SU-DHL-6 (cell line): ENCODE data around the gene SLC16A12.

ENCODE experiments used
- H2AFZ ChIP-seq: fragments of 200-600 bp; sonication (generic); 2 replicates; pipeline ENCODE4 v1.6.1; 2014; ENCODE audit warnings: low read depth, mild to moderate bottlenecking, moderate library complexity, mixed read lengths, antibody characterized with exemption, low read length; ENCODE audit not compliant: severe bottlenecking
- H3F3A ChIP-seq: fragments of 200-600 bp; shearing (Covaris generic); 2 replicates; pipeline ENCODE4 v1.6.0; 2016; ENCODE audit warnings: antibody characterized with exemption, mild to moderate bottlenecking; ENCODE audit not compliant: insufficient read depth
- H3K27ac ChIP-seq: fragments of 200-600 bp; sonication (generic); 2 replicates; pipeline ENCODE4 v1.5.1; 2016; ENCODE audit warnings: low read depth, mild to moderate bottlenecking, low read length, moderate library complexity, mixed read lengths
- H3K27me3 ChIP-seq: fragments of 200-600 bp; sonication (generic), shearing (Covaris generic); 2 replicates; pipeline ENCODE4 v1.6.0; 2014; ENCODE audit warnings: mild to moderate bottlenecking, low read length
- H3K36me3 ChIP-seq: fragments of 200-600 bp; sonication (generic); 2 replicates; pipeline ENCODE4 v1.6.1; 2014; ENCODE audit warnings: mild to moderate bottlenecking, low read length, mixed read lengths
- H3K4me2 ChIP-seq: fragments of 300-600, 200-600 bp; shearing (Covaris generic), sonication (generic); 2 replicates; pipeline ENCODE4 v1.6.0; 2014; ENCODE audit warnings: low read length, low read depth, mild to moderate bottlenecking; ENCODE audit not compliant: poor library complexity, severe bottlenecking
- H3K4me3 ChIP-seq: fragments of 200-600 bp; sonication (generic); 2 replicates; pipeline ENCODE4 v1.5.1; 2014; ENCODE audit warnings: antibody characterized with exemption, low read length, mild to moderate bottlenecking, mixed read lengths; ENCODE audit not compliant: insufficient read depth, poor library complexity, severe bottlenecking
- H3K79me2 ChIP-seq: fragments of 200-600 bp; sonication (generic); 2 replicates; pipeline ENCODE4 v1.6.1; 2014; ENCODE audit warnings: mild to moderate bottlenecking, low read length, moderate library complexity; ENCODE audit not compliant: insufficient read depth
- H3K9ac ChIP-seq: fragments of 200-600 bp; sonication (generic); 2 replicates; pipeline ENCODE4 v1.7.0; 2014; ENCODE audit warnings: mild to moderate bottlenecking, low read length
- H3K9me2 ChIP-seq: fragments of 200-600 bp; sonication (generic); replicated peaks from 2 replicates; pipeline ENCODE4 v1.6.1; 2014; ENCODE audit warnings: low read length; ENCODE audit not compliant: insufficient read depth
- H3K9me3 ChIP-seq: fragments of 200-600 bp; sonication (generic); 2 replicates; pipeline ENCODE4 v1.6.1; 2014; ENCODE audit warnings: low read length, mixed read lengths; ENCODE audit not compliant: insufficient read depth
- H4K20me1 ChIP-seq: fragments of 200-600 bp; sonication (generic); 2 replicates; pipeline ENCODE4 v1.6.1; 2014; ENCODE audit warnings: low read depth, mild to moderate bottlenecking, antibody characterized with exemption, low read length, moderate library complexity, mixed read lengths
- EZH2phosphoT487 ChIP-seq: fragments of 200-600 bp; sonication (generic), shearing (Covaris generic); conservative IDR thresholded peaks from 2 replicates; pipeline ENCODE4 v1.6.1; 2018; ENCODE audit warnings: mild to moderate bottlenecking, antibody characterized with exemption, low read length, moderate library complexity, mixed read lengths
- TF ChIP-seq, protein P1 (sequence below): fragments of 200-600 bp; sonication (generic); IDR thresholded peaks from one replicate; pipeline ENCODE4 v1.5.1; 2017; ENCODE audit warnings: antibody characterized with exemption, mild to moderate bottlenecking, low read length, moderate library complexity; ENCODE audit not compliant: insufficient read depth, poor library complexity, severe bottlenecking

Gene SLC16A12

DNA sequence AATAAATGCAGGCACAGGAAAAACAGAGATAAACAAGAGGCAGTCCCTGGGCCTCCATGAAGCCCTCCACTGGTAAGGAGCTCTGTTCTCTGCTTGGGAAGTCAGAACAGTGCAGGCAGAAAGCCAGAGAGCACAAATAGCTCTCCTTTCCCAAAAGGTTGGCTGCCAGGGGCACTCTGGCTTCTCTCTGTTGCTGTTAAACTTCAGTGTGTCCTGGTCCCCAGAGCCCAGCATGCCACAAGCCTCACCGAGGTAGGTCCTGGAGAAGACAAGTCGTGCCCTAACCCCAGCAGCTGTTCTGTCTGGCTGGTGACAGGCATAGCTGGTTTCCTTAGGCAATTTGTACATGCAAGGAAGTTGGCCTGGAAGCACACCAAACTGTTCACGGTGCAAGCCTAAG, 17.3 kb downstream of the SLC16A12 start:
- TF ChIP-seq, protein P1, sequence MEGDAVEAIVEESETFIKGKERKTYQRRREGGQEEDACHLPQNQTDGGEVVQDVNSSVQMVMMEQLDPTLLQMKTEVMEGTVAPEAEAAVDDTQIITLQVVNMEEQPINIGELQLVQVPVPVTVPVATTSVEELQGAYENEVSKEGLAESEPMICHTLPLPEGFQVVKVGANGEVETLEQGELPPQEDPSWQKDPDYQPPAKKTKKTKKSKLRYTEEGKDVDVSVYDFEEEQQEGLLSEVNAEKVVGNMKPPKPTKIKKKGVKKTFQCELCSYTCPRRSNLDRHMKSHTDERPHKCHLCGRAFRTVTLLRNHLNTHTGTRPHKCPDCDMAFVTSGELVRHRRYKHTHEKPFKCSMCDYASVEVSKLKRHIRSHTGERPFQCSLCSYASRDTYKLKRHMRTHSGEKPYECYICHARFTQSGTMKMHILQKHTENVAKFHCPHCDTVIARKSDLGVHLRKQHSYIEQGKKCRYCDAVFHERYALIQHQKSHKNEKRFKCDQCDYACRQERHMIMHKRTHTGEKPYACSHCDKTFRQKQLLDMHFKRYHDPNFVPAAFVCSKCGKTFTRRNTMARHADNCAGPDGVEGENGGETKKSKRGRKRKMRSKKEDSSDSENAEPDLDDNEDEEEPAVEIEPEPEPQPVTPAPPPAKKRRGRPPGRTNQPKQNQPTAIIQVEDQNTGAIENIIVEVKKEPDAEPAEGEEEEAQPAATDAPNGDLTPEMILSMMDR: no peak
- TF ChIP-seq EZH2phosphoT487: no peak

DNA sequence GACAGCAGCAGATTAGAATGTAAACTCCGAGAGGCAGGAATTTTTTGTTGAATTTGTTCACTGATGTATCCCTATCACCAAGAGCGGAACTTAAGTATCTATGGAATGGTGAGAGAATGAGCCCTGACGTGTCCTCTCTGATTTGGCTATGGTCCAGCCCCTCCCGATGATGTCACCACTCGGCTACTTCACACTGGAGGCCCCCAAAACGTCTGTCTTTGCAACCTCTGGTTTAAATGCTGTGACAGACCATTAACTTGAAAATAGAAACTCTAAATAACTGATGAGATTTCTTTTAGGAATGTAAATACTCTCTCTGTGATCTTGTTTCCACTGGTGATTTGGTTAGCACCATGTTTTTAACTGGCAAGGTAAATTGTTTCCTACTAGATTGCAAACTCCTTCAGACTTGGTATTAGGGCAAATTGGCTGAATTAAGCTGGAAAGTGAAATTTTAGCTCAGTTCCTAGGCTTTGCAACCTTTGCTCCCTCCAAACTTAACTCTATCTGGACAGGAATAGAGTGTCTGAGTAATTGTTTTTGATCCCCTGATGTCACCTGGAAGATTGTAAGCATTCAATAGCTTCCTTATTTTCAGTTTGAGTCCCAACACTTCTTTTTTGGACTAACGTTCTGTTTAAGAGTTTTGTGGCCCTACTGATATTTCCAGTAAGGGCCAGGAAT, 19.1 kb downstream of the SLC16A12 start:
- Histone ChIP-seq H3K27me3 (no peaks in the 10 kb centered on the region), H3K36me3 (no peaks in the 10 kb centered on the region), H3K9me2 (no peaks in the 10 kb centered on the region), H4K20me1 (no peaks in the 10 kb centered on the region), H3K79me2 (no peaks in the 10 kb centered on the region), H3K9ac (no peak overlapping the region), H2AFZ (no peak overlapping the region), H3K4me3 (no peak overlapping the region), H3K4me2 (no peak overlapping the region), H3K27ac (no peak overlapping the region), H3F3A (no peaks in the 10 kb centered on the region), H3K9me3 (no peaks in the 10 kb centered on the region)
- TF ChIP-seq, protein P1: no peak
- TF ChIP-seq EZH2phosphoT487: no peak

More for the DNA sequence above, 17.3 kb downstream of the SLC16A12 start:
- Histone ChIP-seq H3K4me3 (no peak overlapping the region), H3K9ac (no peak overlapping the region), H3K9me3 (no peaks in the 10 kb centered on the region), H3K27ac (no peak overlapping the region), H3K27me3 (no peaks in the 10 kb centered on the region), H3K79me2 (no peaks in the 10 kb centered on the region), H3K36me3 (no peaks in the 10 kb centered on the region), H2AFZ (no peak overlapping the region), H4K20me1 (no peaks in the 10 kb centered on the region), H3K4me2 (no peak overlapping the region), H3K9me2 (no peaks in the 10 kb centered on the region), H3F3A (no peaks in the 10 kb centered on the region)

DNA sequence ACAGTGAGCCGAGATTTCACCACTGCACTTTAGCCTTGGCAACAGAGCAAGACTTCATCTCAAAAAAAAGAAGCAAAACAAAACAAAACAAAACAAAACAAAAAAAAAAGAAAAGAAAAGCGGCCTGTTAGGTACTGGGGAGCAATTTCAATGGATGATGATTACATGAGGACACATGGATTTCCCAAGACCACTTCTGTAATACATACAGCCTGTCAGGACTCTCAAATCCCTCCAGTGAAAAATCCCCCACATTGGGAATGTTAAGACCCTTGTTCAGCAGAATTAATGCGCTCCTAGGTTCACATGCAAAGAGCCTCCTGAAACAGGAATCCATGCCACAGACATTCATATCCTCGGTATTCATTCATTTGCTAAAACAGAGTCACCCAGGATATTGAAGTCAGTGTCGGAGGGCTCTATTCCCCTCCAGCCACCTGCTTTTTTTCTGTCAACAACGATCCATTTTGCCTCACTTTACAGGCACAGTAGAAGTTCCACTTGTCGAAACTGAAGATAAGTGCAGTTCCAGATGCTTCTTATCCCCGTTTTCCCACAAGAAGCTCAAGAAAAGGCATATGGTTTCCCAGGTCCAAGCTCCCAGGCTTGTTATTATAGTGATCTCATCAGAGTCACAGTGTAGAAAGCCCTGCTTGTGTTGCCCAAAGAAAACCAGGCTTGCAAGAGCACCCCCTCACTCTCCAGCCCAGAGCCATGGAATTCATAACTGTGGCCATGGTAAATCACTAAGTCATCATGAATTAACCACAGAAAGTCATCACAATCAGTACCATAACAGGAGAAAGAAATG, 20.2 kb downstream of the SLC16A12 start:
- no peak overlapping the region for H3K27ac ChIP-seq
- H3K4me3 ChIP-seq: no peak overlapping the region
- no peak overlapping the region for H3K4me2 ChIP-seq
- H2AFZ ChIP-seq: no peak overlapping the region
- no peak overlapping the region for H3K9ac ChIP-seq
- H4K20me1 ChIP-seq: no peaks in the 10 kb centered on the region
- H3F3A ChIP-seq: no peaks in the 10 kb centered on the region
- no peaks in the 10 kb centered on the region for H3K79me2 ChIP-seq
- TF ChIP-seq, protein P1: no peak
- TF ChIP-seq EZH2phosphoT487: no peak
- no peaks in the 10 kb centered on the region for H3K27me3 ChIP-seq
- H3K36me3 ChIP-seq: no peaks in the 10 kb centered on the region
- no peaks in the 10 kb centered on the region for H3K9me2 ChIP-seq
- H3K9me3 ChIP-seq: no peaks in the 10 kb centered on the region
